OCI-M2 (cell line): ENCODE results near the gene P4HA2.

Experiments used
- DNase-seq: peaks from one replicate; lab custom pipeline; 2025; ENCODE audit not compliant: unreplicated experiment; lab: John Stamatoyannopoulos, UW

Gene P4HA2

GRCh38 chr5:132227485-132228240, at the start of gene P4HA2:
P4HA2 (minus strand) TSS chr5:132227853; CDS start chr5:132218626, 9,227 bp downstream.
- no peak for DNase-seq

- DNase-seq, result no peak
These were observed 49.6 kb upstream of the P4HA2 start for GRCh38 chr5:132277256-132277655.

- no peak for DNase-seq
These were observed 47.9 kb upstream of the P4HA2 start for GRCh38 chr5:132275367-132276220.

- no peak for DNase-seq
These were observed 46.6 kb upstream of the P4HA2 start for GRCh38 chr5:132274050-132274792.

GRCh38 chr5:132273631-132274030, 46.0 kb upstream of the P4HA2 start:
- no peak for DNase-seq

GRCh38 chr5:132272311-132273210, 44.9 kb upstream of the P4HA2 start:
- no peak for DNase-seq

- no peak for DNase-seq
These were observed 43.9 kb upstream of the P4HA2 start for GRCh38 chr5:132271251-132272246.

GRCh38 chr5:132270706-132271105, 43.1 kb upstream of the P4HA2 start:
- DNase-seq, result no peak

GRCh38 chr5:132270335-132270665, 42.6 kb upstream of the P4HA2 start:
- no peak for DNase-seq

- DNase-seq, result no peak
These were observed 42.1 kb upstream of the P4HA2 start for GRCh38 chr5:132269635-132270334.

- DNase-seq, result no peak
These were observed 41.3 kb upstream of the P4HA2 start for GRCh38 chr5:132268769-132269551.

- no peak for DNase-seq
These were observed 40.5 kb upstream of the P4HA2 start for GRCh38 chr5:132267931-132268768.

- DNase-seq, result no peak
These were observed 39.6 kb upstream of the P4HA2 start for GRCh38 chr5:132267166-132267739.

GRCh38 chr5:132266836-132267160, 39.1 kb upstream of the P4HA2 start:
- DNase-seq, result no peak

GRCh38 chr5:132266031-132266835, 38.6 kb upstream of the P4HA2 start:
- DNase-seq, result no peak
